Stimulated activated naive CD8-positive, alpha-beta T cell treated with anti-CD3 and anti-CD28 coated beads, Interleukin-15, Interleukin-2, amounts not matched to agents 100 ng/mL and 50 ng/mL, for 24 hours (primary cell): Measurements from ENCODE around the gene PHAF1.
"Not testable (repeated sequence)": the region's sequence is repeated elsewhere in the genome, so short reads cannot be mapped to it uniquely, and the experiment has no call there.

ENCODE experiments used
- H3K27ac Mint-ChIP-seq: one replicate; pipeline ENCODE4 v1.8.0; 2021; ENCODE audit warnings: mild to moderate bottlenecking, mixed read lengths
- H3K27me3 Mint-ChIP-seq: one replicate; pipeline ENCODE4 v1.8.0; 2021; ENCODE audit warnings: mixed read lengths
- H3K36me3 Mint-ChIP-seq: one replicate; pipeline ENCODE4 v1.8.0; 2021; ENCODE audit warnings: low read depth, mixed read lengths
- H3K4me1 Mint-ChIP-seq: one replicate; pipeline ENCODE4 v1.8.0; 2021; ENCODE audit warnings: low read depth, mixed read lengths
- H3K4me3 Mint-ChIP-seq: one replicate; pipeline ENCODE4 v1.8.0; 2021; ENCODE audit warnings: mild to moderate bottlenecking, mixed read lengths
- H3K9me3 Mint-ChIP-seq: one replicate; pipeline ENCODE4 v1.8.0; 2021; ENCODE audit warnings: mixed read lengths

PHAF1 gene

GRCh38 chr16:67116388-67117311 is 6.9 kb downstream of the PHAF1 start:
- H3K9me3 Mint-ChIP-seq, result no peaks in the 10 kb centered on the region

GRCh38 chr16:67117716-67118115 is 8.0 kb downstream of the PHAF1 start:
- no peaks in the 10 kb centered on the region for H3K27me3 Mint-ChIP-seq

More at GRCh38 chr16:67116388-67117311, 6.9 kb downstream of the PHAF1 start:
- H3K36me3 Mint-ChIP-seq, result peaks cover 23% of the 10 kb centered on the region
- H3K4me3 Mint-ChIP-seq, result no peak overlapping the region
- H3K27me3 Mint-ChIP-seq, result no peaks in the 10 kb centered on the region
- H3K4me1 Mint-ChIP-seq, result peaks cover 21% of the 10 kb centered on the region
- peak overlapping the region; percentile 53 for H3K27ac Mint-ChIP-seq

GRCh38 chr16:67120025-67120424 is 10.3 kb downstream of the PHAF1 start:
- Mint-ChIP-seq H3K4me1 (peaks cover 3% of the 10 kb centered on the region), H3K9me3 (no peaks in the 10 kb centered on the region), H3K36me3 (peaks cover 39% of the 10 kb centered on the region)

More at GRCh38 chr16:67117716-67118115, 8.0 kb downstream of the PHAF1 start:
- no peak overlapping the region for H3K4me3 Mint-ChIP-seq
- peaks cover 13% of the 10 kb centered on the region for H3K4me1 Mint-ChIP-seq
- no peaks in the 10 kb centered on the region for H3K9me3 Mint-ChIP-seq
- no peak overlapping the region for H3K27ac Mint-ChIP-seq
- peaks cover 26% of the 10 kb centered on the region for H3K36me3 Mint-ChIP-seq

GRCh38 chr16:67122799-67123198 is 13.1 kb downstream of the PHAF1 start:
- H3K4me1 Mint-ChIP-seq, H3K27ac Mint-ChIP-seq, H3K27me3 Mint-ChIP-seq, H3K4me3 Mint-ChIP-seq, H3K9me3 Mint-ChIP-seq: not testable (repeated sequence)
- peaks cover 41% of the 10 kb centered on the region for H3K36me3 Mint-ChIP-seq

More at GRCh38 chr16:67120025-67120424, 10.3 kb downstream of the PHAF1 start:
- Mint-ChIP-seq H3K27me3 (no peaks in the 10 kb centered on the region), H3K4me3 (no peak overlapping the region), H3K27ac (no peak overlapping the region)

- H3K4me1 Mint-ChIP-seq, result no peaks in the 10 kb centered on the region
- H3K36me3 Mint-ChIP-seq, result peaks cover 53% of the 10 kb centered on the region
- no peak overlapping the region for H3K4me3 Mint-ChIP-seq
- H3K27me3 Mint-ChIP-seq, result no peaks in the 10 kb centered on the region
- H3K9me3 Mint-ChIP-seq, result no peaks in the 10 kb centered on the region
- H3K27ac Mint-ChIP-seq, result no peak overlapping the region
Measured at GRCh38 chr16:67128417-67128816, 18.7 kb downstream of the PHAF1 start.

GRCh38 chr16:67128887-67129286 is 19.1 kb downstream of the PHAF1 start:
- no peaks in the 10 kb centered on the region for H3K27me3 Mint-ChIP-seq
- peaks cover 48% of the 10 kb centered on the region for H3K36me3 Mint-ChIP-seq

GRCh38 chr16:67129422-67129821 is 19.7 kb downstream of the PHAF1 start:
- Mint-ChIP-seq H3K4me1 (no peaks in the 10 kb centered on the region), H3K27ac (no peak overlapping the region), H3K36me3 (peaks cover 45% of the 10 kb centered on the region), H3K4me3 (no peak overlapping the region), H3K27me3 (no peaks in the 10 kb centered on the region), H3K9me3 (no peaks in the 10 kb centered on the region)

More at GRCh38 chr16:67128887-67129286, 19.1 kb downstream of the PHAF1 start:
- no peaks in the 10 kb centered on the region for H3K9me3 Mint-ChIP-seq
- H3K4me1 Mint-ChIP-seq, result no peaks in the 10 kb centered on the region
- no peak overlapping the region for H3K27ac Mint-ChIP-seq
- no peak overlapping the region for H3K4me3 Mint-ChIP-seq

- H3K9me3 Mint-ChIP-seq, result no peaks in the 10 kb centered on the region
- no peaks in the 10 kb centered on the region for H3K27me3 Mint-ChIP-seq
- no peak overlapping the region for H3K27ac Mint-ChIP-seq
- H3K36me3 Mint-ChIP-seq, result peaks cover 46% of the 10 kb centered on the region
- H3K4me3 Mint-ChIP-seq, result no peak overlapping the region
- no peaks in the 10 kb centered on the region for H3K4me1 Mint-ChIP-seq
Measured at GRCh38 chr16:67137605-67138004, 27.9 kb downstream of the PHAF1 start.

GRCh38 chr16:67141391-67141790 is 31.6 kb downstream of the PHAF1 start:
- Mint-ChIP-seq H3K36me3 (peaks cover 61% of the 10 kb centered on the region), H3K4me1 (no peaks in the 10 kb centered on the region), H3K27me3 (no peaks in the 10 kb centered on the region)

GRCh38 chr16:67142342-67142741 is 32.6 kb downstream of the PHAF1 start:
- peaks cover 69% of the 10 kb centered on the region for H3K36me3 Mint-ChIP-seq
- H3K27ac Mint-ChIP-seq, result no peak overlapping the region
- H3K9me3 Mint-ChIP-seq, result no peaks in the 10 kb centered on the region
- no peaks in the 10 kb centered on the region for H3K4me1 Mint-ChIP-seq
- H3K4me3 Mint-ChIP-seq, result no peak overlapping the region
- no peaks in the 10 kb centered on the region for H3K27me3 Mint-ChIP-seq

More at GRCh38 chr16:67141391-67141790, 31.6 kb downstream of the PHAF1 start:
- Mint-ChIP-seq H3K4me3 (no peak overlapping the region), H3K27ac (no peak overlapping the region), H3K9me3 (no peaks in the 10 kb centered on the region)

GRCh38 chr16:67144943-67145342 is 35.2 kb downstream of the PHAF1 start:
- Mint-ChIP-seq H3K4me3 (no peak overlapping the region), H3K27ac (no peak overlapping the region), H3K36me3 (peaks cover 72% of the 10 kb centered on the region), H3K9me3 (no peaks in the 10 kb centered on the region), H3K4me1 (no peaks in the 10 kb centered on the region), H3K27me3 (peaks cover 6% of the 10 kb centered on the region)

GRCh38 chr16:67145746-67146145 is 36.0 kb downstream of the PHAF1 start:
- Mint-ChIP-seq H3K36me3 (peaks cover 63% of the 10 kb centered on the region), H3K4me1 (no peaks in the 10 kb centered on the region), H3K4me3 (no peak overlapping the region), H3K9me3 (no peaks in the 10 kb centered on the region), H3K27me3 (peaks cover 6% of the 10 kb centered on the region), H3K27ac (no peak overlapping the region)

- Mint-ChIP-seq H3K4me1 (peaks cover 5% of the 10 kb centered on the region), H3K27me3 (peaks cover 11% of the 10 kb centered on the region), H3K27ac (no peak overlapping the region), H3K9me3 (no peaks in the 10 kb centered on the region), H3K4me3 (no peak overlapping the region), H3K36me3 (peaks cover 58% of the 10 kb centered on the region)
Measured at GRCh38 chr16:67146523-67147357, 37.0 kb downstream of the PHAF1 start.

GRCh38 chr16:67147437-67148140 is 37.8 kb downstream of the PHAF1 start:
- H3K27ac Mint-ChIP-seq, result no peak overlapping the region
- H3K9me3 Mint-ChIP-seq, result no peaks in the 10 kb centered on the region
- peaks cover 13% of the 10 kb centered on the region for H3K27me3 Mint-ChIP-seq
- no peak overlapping the region for H3K4me3 Mint-ChIP-seq
- peaks cover 58% of the 10 kb centered on the region for H3K36me3 Mint-ChIP-seq
- H3K4me1 Mint-ChIP-seq, result peaks cover 5% of the 10 kb centered on the region
